Measurements from ENCODE around the gene ASXL2.
A peak's percentile ranks its signal among the peaks of the same experiment; 100 is the strongest.
"Not testable (repeated sequence)": the region's sequence is repeated elsewhere in the genome, so short reads cannot be mapped to it uniquely, and the experiment has no call there.

Gene ASXL2

GRCh38 chr2:25831746-25832449 lies 46.4 kb downstream of the ASXL2 start:
- peak; percentile 53 for DNase-seq

GRCh38 chr2:25829828-25830227 lies 48.5 kb downstream of the ASXL2 start:
- DNase-seq = no peak

GRCh38 chr2:25829377-25829704 lies 48.9 kb downstream of the ASXL2 start:
- no peak for DNase-seq

GRCh38 chr2:25828532-25829376 lies 49.5 kb downstream of the ASXL2 start:
- not testable (repeated sequence) for DNase-seq

GRCh38 chr2:25825238-25825637 lies 53.0 kb downstream of the ASXL2 start:
- DNase-seq = no peak

- no peak for DNase-seq
These were observed 53.6 kb downstream of the ASXL2 start for GRCh38 chr2:25824718-25825117.

- no peak for DNase-seq
These were observed 54.1 kb downstream of the ASXL2 start for GRCh38 chr2:25824216-25824615.

GRCh38 chr2:25822190-25823117 lies 55.8 kb downstream of the ASXL2 start:
- peak; percentile 69 for DNase-seq

GRCh38 chr2:25821225-25822056 lies 56.8 kb downstream of the ASXL2 start:
- no peak for DNase-seq

GRCh38 chr2:25819597-25820039 lies 58.7 kb downstream of the ASXL2 start:
- DNase-seq = peak; percentile 21

- DNase-seq = no peak
These were observed 60.7 kb downstream of the ASXL2 start for GRCh38 chr2:25817630-25818029.

GRCh38 chr2:25817006-25817405 lies 61.3 kb downstream of the ASXL2 start:
- DNase-seq = no peak

- DNase-seq = no peak
These were observed 62.0 kb downstream of the ASXL2 start for GRCh38 chr2:25816249-25816648.

- peak; percentile 25 for DNase-seq
These were observed 63.6 kb downstream of the ASXL2 start for GRCh38 chr2:25814681-25815080.

GRCh38 chr2:25810428-25810827 lies 67.9 kb downstream of the ASXL2 start:
- DNase-seq = no peak

- DNase-seq = no peak
These were observed 68.6 kb downstream of the ASXL2 start for GRCh38 chr2:25809646-25810045.

GRCh38 chr2:25808006-25808383 lies 70.3 kb downstream of the ASXL2 start:
- no peak for DNase-seq

GRCh38 chr2:25806941-25807340 lies 71.3 kb downstream of the ASXL2 start:
- no peak for DNase-seq

GRCh38 chr2:25805987-25806386 lies 72.3 kb downstream of the ASXL2 start:
- no peak for DNase-seq

GRCh38 chr2:25804338-25804737 lies 73.9 kb downstream of the ASXL2 start:
- no peak for DNase-seq

GRCh38 chr2:25799301-25799700 lies 79.0 kb downstream of the ASXL2 start:
- no peak for DNase-seq

All from hematopoietic multipotent progenitor cell treated with erythropoietin and hydrocortisone succinate and interleukin-3 and kit ligand, for 4 days (in vitro differentiated cells).